ENCODE measurements around the gene FAM181A. TPM values are rescaled to one million over a fixed set of nuclear protein-coding genes. Genes with fewer than 3 reads are reported as not detected.

The FAM181A gene
- total and polyA plus RNA-seq, 2 experiments from 2014 or later = not detected

DNA sequence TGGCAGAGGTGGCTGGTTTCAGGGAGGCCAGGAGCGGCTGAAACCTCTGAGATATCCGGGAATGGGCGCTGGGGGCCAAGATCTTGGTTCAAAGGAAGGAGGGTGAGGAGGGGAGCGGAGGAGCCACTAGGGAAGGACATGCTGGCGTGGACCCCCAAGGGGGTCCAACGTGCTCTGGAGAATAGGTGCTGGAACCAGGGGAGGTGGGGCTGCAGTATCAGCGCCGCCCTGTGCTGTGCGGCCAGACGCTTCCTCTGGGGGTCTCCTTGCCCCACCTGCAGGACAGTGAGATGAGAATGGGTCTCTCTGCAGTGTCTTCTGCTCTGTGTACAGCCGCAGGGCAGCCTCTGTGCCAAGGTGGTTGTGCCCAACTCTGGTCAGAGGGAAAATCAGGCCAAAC, 2.5 kb downstream of the FAM181A start:
- Histone ChIP-seq H3K9me2 (ENCODE audit: insufficient read depth) (no peaks in the 10 kb centered on the region), H3K36me3 (ENCODE audit: insufficient read depth) (no peaks in the 10 kb centered on the region), H3K27me3 (ENCODE audit: insufficient read depth) (no peaks in the 10 kb centered on the region), H3K4me2 (no peak overlapping the region), H3K4me1 (ENCODE audit: insufficient read depth) (no peaks in the 10 kb centered on the region), H3K4me3 (no peak overlapping the region), H4K20me1 (replicated peaks; ENCODE audit: insufficient read depth) (no peaks in the 10 kb centered on the region), H3K79me2 (replicated peaks; ENCODE audit: insufficient read depth) (no peaks in the 10 kb centered on the region), H3K27ac (ENCODE audit: low read depth) (no peak overlapping the region), H3F3A (replicated peaks; ENCODE audit: low read depth) (no peaks in the 10 kb centered on the region), H2AFZ (no peak overlapping the region)
- H3K27me3 Mint-ChIP-seq (ENCODE audit: insufficient read depth, low read depth, poor library complexity) = peaks cover 12% of the 10 kb centered on the region
- no peak overlapping the region; the same call in 2 of the 3 replicates for H3K4me3 Mint-ChIP-seq
- H3K27ac Mint-ChIP-seq = no peak overlapping the region
- no peaks in the 10 kb centered on the region; the same call in 2 of the 3 replicates for H3K36me3 Mint-ChIP-seq (ENCODE audit: low read depth)
- no peak for DNase-seq (ENCODE audit: low spot score)
- no peaks in the 10 kb centered on the region for H3K9me3 Mint-ChIP-seq
- ATAC-seq = no peak
- TF ChIP-seq, protein P1, sequence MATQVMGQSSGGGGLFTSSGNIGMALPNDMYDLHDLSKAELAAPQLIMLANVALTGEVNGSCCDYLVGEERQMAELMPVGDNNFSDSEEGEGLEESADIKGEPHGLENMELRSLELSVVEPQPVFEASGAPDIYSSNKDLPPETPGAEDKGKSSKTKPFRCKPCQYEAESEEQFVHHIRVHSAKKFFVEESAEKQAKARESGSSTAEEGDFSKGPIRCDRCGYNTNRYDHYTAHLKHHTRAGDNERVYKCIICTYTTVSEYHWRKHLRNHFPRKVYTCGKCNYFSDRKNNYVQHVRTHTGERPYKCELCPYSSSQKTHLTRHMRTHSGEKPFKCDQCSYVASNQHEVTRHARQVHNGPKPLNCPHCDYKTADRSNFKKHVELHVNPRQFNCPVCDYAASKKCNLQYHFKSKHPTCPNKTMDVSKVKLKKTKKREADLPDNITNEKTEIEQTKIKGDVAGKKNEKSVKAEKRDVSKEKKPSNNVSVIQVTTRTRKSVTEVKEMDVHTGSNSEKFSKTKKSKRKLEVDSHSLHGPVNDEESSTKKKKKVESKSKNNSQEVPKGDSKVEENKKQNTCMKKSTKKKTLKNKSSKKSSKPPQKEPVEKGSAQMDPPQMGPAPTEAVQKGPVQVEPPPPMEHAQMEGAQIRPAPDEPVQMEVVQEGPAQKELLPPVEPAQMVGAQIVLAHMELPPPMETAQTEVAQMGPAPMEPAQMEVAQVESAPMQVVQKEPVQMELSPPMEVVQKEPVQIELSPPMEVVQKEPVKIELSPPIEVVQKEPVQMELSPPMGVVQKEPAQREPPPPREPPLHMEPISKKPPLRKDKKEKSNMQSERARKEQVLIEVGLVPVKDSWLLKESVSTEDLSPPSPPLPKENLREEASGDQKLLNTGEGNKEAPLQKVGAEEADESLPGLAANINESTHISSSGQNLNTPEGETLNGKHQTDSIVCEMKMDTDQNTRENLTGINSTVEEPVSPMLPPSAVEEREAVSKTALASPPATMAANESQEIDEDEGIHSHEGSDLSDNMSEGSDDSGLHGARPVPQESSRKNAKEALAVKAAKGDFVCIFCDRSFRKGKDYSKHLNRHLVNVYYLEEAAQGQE (IDR thresholded peaks at IDR 0.05; ENCODE audit: unreplicated experiment) = no peak
- TF ChIP-seq ZNF331 (CRISPR knock-in tag; IDR thresholded peaks at IDR 0.05; ENCODE audit: low read depth) (no peak), EZH2 (IDR thresholded peaks at IDR 0.05; ENCODE audit: low read depth, unreplicated experiment) (no peak), ZNF114 (CRISPR knock-in tag; IDR thresholded peaks at IDR 0.05) (no peak), NANOG (IDR thresholded peaks at IDR 0.05; ENCODE audit: borderline replicate concordance) (no peak)
- H3K4me1 Mint-ChIP-seq = no peaks in the 10 kb centered on the region; the same call in 2 of the 3 replicates

DNA sequence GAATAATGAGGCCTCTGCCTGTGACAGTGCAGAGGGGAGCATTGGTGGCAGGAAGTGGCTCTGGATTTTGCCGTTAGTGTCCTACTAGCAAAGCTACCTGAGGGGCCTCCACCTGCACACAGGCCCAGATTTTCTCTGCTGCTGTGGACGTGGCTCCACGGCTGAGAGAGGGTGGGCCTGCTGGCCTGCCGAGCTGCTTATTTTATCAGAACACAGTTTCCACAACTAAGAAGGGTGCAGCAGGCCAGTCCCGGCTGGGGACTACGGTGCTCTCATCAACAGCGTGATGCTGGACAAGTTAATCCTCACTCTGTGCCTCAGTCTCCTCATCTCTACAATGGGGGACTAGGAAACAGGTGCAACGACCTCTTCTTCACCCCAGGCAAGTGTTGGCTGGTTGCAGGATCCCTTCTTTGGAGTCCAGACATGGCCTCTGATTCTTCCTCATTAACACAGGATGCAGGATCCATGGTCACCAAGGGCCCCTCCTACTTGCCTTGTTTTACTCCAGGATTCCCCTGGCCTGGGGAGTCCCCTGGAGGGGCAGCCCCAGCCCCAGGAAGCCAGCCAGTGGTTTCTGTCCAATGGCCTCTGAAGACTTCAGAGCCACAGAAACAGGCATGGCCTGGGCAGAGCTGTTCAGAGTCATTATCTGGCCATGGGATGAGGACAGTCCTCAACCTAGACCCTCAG, 3.3 kb downstream of the FAM181A start:
- Histone ChIP-seq H3K4me2 (no peak overlapping the region), H3K4me3 (no peak overlapping the region), H3K27me3 (ENCODE audit: insufficient read depth) (no peaks in the 10 kb centered on the region), H3K36me3 (ENCODE audit: insufficient read depth) (no peaks in the 10 kb centered on the region), H2AFZ (no peak overlapping the region), H3K79me2 (replicated peaks; ENCODE audit: insufficient read depth) (no peaks in the 10 kb centered on the region), H4K20me1 (replicated peaks; ENCODE audit: insufficient read depth) (no peaks in the 10 kb centered on the region), H3F3A (replicated peaks; ENCODE audit: low read depth) (no peaks in the 10 kb centered on the region), H3K9me2 (ENCODE audit: insufficient read depth) (no peaks in the 10 kb centered on the region), H3K27ac (ENCODE audit: low read depth) (no peak overlapping the region), H3K4me1 (ENCODE audit: insufficient read depth) (no peaks in the 10 kb centered on the region)
- Mint-ChIP-seq H3K4me3 (no peak overlapping the region), H3K4me1 (no peaks in the 10 kb centered on the region; the same call in 2 of the 3 replicates), H3K9me3 (no peaks in the 10 kb centered on the region), H3K27ac (no peak overlapping the region), H3K36me3 (ENCODE audit: low read depth) (no peaks in the 10 kb centered on the region; the same call in 2 of the 3 replicates), H3K27me3 (ENCODE audit: insufficient read depth, low read depth, poor library complexity) (peaks cover 16% of the 10 kb centered on the region)
- ATAC-seq = no peak
- DNase-seq (ENCODE audit: low spot score) = no peak
- TF ChIP-seq ZNF114 (CRISPR knock-in tag; IDR thresholded peaks at IDR 0.05) (no peak), JUNB (IDR thresholded peaks at IDR 0.05; ENCODE audit: unreplicated experiment) (no peak), EZH2 (IDR thresholded peaks at IDR 0.05; ENCODE audit: low read depth, unreplicated experiment) (no peak), STAT1 (IDR thresholded peaks at IDR 0.05; ENCODE audit: unreplicated experiment) (no peak), ZNF462 (CRISPR knock-in tag; IDR thresholded peaks at IDR 0.05) (no peak), POLR2AphosphoS5 (IDR thresholded peaks at IDR 0.05; ENCODE audit: low read depth) (no peak)
- TF ChIP-seq, protein P2, sequence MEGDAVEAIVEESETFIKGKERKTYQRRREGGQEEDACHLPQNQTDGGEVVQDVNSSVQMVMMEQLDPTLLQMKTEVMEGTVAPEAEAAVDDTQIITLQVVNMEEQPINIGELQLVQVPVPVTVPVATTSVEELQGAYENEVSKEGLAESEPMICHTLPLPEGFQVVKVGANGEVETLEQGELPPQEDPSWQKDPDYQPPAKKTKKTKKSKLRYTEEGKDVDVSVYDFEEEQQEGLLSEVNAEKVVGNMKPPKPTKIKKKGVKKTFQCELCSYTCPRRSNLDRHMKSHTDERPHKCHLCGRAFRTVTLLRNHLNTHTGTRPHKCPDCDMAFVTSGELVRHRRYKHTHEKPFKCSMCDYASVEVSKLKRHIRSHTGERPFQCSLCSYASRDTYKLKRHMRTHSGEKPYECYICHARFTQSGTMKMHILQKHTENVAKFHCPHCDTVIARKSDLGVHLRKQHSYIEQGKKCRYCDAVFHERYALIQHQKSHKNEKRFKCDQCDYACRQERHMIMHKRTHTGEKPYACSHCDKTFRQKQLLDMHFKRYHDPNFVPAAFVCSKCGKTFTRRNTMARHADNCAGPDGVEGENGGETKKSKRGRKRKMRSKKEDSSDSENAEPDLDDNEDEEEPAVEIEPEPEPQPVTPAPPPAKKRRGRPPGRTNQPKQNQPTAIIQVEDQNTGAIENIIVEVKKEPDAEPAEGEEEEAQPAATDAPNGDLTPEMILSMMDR (conservative IDR thresholded peaks at IDR 0.05; ENCODE audit: low read depth in 2 of 2) = no peak
